ENCODE data around the gene TIMELESS.
A peak's percentile ranks its signal among the peaks of the same experiment; 100 is the strongest.
"Not testable (repeated sequence)": the region's sequence is repeated elsewhere in the genome, so short reads cannot be mapped to it uniquely, and the experiment has no call there.

TIMELESS gene

DNA sequence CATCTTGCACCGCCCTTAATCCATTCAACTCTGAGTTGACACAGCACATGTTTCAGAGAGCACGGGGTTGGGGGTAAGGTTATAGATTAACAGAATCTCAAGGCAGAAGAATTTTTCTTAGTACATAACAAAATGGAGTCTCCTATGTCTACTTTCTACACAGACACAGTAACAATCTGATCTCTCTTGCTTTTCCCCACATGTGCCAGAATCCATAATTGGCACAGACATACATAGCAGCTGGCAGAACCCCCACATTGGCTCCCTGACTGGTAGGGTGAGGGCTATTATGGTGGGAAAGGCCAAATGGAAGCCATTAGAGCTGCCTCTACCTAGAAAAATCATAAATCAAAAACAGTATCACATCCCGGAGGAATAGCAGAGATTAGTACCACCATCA lies 48.1 kb downstream of the TIMELESS start:
- DNase-seq, result not testable (repeated sequence)

DNA sequence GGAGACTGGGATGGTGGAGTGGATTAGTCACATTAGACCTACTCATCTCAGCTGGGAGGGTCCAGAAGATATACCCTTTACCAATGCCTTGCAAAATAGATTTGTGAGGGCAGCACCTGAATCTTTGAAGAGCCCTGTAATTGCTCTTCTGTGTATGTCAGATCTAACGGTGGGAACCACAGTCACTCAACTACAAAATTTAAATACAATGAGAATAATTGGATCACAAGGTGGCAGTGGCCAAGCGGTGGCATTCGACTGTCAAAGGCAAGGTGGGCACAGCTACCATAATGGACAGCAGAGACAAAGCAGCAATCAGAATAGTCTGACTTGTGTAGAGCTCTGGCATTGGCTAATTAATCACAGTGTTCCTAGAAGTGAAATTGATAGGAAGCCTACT lies 49.8 kb downstream of the TIMELESS start:
- not testable (repeated sequence) for DNase-seq

DNA sequence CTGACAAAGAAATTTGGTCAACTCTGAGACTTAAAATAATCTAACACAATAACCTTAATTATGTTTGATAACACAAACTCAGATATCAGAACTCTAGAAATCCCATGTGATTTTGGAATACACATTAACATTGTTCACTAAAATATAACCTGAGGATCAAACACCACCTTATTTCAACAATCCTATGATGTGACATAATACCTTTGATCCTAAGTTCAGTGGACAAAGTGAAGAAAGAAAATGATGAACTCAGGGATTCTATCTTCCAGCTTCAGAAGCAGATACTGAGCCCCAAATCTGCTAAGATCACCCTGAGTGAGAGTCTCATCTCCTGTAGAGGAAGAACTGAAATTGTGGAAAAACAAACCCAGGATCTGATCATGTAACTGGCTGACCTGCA lies 50.9 kb downstream of the TIMELESS start:
- no peak for DNase-seq

DNA sequence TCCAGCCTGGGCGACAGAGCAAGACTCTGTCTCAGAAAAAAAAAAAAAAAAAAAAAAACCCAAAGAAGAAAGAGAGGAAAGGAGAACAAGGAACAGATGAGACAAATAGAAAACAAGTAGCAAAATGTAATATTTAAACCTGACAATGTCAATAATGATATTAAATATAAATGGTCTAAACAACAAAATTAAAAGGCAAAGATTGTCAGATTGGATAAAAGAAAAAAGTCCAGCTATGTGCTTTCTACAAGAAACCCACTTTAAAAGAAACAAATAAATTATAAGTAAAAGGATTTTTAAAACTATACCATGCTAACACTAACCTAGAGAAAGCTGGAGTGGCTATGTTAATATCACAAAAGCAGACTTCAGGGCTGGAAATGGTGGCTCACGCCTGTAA lies 56.9 kb downstream of the TIMELESS start:
- no peak for DNase-seq

- no peak for DNase-seq
These were observed 57.5 kb downstream of the TIMELESS start for GRCh38 chr12:56391721-56392120.

GRCh38 chr12:56389412-56389811 lies 59.8 kb downstream of the TIMELESS start:
- DNase-seq, result no peak

GRCh38 chr12:56387152-56387736 lies 62.0 kb downstream of the TIMELESS start:
- DNase-seq, result peak; percentile 83

DNA sequence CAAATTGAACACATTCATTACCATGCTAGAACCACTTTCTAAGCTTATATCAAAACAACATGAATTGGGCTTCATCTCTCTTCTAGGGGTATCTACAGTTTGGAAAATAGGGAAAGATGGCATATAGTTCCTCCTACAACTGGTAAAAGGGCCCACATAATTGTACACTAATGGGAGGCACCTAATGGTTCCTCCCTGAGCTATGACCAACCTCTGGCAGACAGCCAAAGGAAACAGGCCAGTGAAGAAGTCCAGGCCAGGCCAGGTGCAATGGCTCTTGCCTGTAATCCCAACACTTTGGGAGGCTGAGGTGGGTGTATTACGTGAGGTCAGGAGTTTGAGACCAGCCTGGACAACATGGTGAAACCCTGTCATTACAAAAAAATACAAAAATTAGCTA lies 63.4 kb downstream of the TIMELESS start:
- DNase-seq, result peak; percentile 10

GRCh38 chr12:56382611-56383010 lies 66.6 kb downstream of the TIMELESS start:
- DNase-seq, result no peak

- no peak for DNase-seq
These were observed 71.3 kb downstream of the TIMELESS start for GRCh38 chr12:56377989-56378316.

DNA sequence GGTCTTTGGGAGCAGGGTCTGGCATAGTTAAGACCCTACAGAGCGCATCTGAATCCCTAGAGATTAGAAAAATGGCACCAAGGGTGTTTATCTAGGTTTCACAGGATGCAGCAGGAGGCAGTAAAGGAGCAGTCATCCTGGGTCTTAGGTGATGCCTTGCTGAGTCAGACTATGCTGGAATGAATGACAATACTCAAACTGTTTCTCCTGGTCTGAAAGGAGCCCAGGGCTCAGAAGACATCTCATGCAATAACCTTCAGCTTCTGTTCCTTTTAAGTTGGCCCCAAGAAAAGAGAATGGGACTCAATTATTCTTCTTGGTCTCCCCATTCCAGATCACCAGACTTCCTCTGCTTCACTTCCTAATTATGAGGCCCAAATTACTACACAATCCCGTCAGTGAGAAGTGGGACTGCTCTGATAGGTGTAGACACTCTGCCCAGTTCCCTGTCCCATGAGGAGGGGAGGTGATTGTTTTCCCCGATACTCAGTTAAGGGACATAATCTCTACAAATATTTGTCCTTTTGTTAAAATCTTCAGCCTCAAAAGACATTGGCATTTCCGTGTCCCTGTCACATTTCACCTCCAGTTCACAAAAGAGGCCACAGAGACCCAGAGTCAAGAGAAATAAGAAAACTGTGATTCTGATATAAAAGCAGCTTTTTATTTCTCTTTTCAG lies 71.8 kb downstream of the TIMELESS start:
- DNase-seq, result peak; percentile 31

- DNase-seq, result no peak
These were observed 73.4 kb downstream of the TIMELESS start for GRCh38 chr12:56375598-56376434.

- no peak for DNase-seq
These were observed 74.3 kb downstream of the TIMELESS start for GRCh38 chr12:56374726-56375597.

DNA sequence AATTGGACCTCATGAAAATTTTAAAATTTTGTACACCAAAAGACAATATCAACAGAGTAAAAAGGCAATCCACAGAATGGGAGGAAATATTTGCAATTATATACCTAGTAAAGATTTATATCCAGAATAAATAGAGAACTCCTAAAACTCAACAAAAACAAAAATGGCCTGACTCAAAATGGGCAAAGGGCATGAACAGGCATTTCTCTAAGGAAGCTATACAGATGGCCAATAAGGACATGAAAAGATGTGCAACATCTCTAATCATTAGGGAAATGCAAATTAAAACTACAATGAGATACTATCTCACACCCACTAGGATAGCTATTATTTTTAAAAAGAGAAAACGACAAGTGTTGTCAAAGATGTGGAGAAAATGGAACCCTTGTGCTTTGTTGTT lies 75.7 kb downstream of the TIMELESS start:
- no peak for DNase-seq

DNA sequence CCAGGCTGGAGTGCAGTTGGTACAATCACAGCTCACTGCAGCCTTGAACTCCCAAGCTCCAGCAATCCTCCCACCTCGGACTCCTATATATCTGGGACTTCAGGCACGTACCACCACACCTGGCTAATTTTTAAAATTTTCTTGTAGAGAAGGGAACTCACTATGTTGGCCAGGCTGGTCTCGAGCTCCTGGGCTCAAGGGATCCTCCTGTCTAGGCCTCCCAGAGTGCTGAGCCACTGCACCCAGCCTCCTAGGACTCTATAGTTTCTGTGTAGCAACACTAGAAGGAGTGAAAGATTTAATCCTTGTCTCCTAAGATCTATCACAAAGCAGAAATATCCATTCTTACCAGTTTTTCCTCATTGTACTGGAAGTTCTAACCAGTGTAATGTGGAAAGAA lies 82.3 kb downstream of the TIMELESS start:
- DNase-seq, result no peak
